HG02840 (cell line): ENCODE measurements around the gene PEAR1.

Experiments
- ATAC-seq: cut with Tn5 transposase; IDR thresholded peaks from one replicate; pipeline ENCODE4 v1.9.1; 2021; ENCODE audit warnings: mild to moderate bottlenecking, moderate library complexity, moderate number of reproducible peaks; ENCODE audit not compliant: unreplicated experiment, low FRiP score

The PEAR1 gene

DNA sequence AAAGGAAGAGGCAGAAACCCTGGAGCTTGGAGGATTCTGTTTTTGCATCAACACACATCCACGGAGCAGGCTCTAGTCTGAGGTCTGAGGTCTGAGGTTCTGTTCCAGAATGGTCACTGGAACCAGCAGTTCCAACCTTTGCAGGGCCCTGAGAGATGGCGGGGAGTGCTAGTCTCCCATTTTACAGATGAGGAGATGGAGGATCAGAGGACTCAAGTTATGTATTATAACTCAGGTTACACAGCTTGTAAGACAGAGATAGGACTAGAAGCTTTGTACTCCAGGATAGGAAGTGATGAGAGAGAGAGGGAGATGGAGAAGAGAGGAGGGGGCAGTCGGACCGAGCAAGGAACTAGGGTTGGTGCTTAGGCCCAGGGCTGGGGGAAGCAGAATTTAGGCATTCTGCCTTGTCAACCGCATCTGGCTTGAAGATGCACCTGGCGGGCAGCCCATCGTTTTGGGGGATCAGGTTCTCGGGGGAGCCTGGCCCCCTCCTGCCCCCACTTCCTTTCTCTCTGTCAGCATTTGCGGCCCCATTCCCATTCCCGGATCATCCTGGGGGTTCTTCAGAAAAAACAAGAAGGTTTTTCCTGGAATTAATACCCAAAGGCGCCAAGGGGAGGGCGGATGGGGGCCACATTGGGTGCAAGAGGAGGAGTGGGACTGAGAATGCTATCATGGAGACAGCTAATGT, 5.6 kb downstream of the PEAR1 start:
- no peak for ATAC-seq

DNA sequence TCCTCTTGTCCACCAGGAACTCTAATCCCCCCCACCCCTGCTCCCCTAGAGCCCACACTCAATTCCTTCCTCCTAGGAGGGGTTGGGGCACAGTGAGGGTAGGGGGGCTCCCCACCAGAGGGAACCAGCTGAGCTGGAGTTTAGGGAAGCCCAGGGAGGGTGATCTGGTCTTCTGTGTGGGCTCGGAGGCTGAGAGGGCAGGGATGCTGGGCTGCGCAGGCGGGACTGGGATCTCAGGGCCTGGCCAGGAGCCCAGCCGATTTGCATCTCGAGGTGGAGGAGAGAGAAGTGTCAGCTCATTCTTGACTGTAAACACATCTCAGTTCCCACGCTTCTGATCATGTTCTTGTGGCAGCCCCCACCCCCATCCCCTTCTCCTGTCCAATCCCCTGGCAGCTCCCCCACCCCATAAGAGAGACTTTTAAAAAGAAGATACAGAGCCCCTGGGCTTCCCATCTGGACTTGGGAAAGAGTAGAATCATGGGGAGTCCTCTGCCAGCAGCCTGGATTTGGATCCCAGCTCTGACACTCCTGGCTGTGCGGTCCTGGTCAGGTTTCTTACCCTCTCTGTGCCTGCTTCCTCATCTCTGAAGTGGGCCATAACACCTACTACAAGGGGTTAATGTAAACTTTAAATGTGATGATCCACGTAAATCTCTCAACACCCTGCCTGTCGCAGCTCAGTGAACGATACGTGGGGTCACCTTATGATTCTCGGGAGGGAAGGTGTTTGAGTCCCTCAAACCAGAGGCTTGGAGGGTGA, 6.6 kb downstream of the PEAR1 start:
- no peak for ATAC-seq

DNA sequence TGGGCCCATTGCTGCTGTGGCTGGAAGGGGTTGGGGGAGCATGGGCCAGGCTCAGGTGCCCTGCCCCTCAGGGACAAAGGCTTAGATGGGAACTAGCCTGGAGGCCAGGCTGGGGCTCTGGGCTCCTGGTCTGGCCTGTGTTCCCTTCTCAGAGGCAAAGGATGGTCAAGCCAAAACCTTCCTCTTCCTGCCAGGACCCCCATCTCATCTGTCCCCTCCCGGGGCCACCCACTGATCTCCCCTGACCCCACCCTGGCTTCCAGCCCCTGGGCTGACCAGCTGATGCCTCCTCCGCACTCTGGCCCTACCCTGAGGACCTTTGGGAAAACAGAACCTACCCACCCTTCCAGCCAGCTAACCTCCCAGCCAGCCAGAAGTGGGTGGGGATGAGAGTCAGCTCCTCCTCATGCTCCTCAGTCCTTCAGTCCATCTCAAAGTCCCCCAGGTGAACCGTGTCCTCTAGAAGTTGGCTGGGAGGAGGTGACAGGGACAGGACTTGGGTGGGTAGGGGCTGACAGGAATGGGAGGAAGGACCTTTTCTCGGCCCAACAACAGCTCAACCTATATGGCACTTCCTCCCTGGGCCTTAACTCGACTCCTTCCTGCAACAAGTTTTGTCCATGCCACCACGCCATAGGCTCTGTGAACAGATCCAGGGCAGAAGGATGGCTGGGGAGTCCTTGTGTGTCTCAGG, 7.5 kb downstream of the PEAR1 start:
- no peak for ATAC-seq

DNA sequence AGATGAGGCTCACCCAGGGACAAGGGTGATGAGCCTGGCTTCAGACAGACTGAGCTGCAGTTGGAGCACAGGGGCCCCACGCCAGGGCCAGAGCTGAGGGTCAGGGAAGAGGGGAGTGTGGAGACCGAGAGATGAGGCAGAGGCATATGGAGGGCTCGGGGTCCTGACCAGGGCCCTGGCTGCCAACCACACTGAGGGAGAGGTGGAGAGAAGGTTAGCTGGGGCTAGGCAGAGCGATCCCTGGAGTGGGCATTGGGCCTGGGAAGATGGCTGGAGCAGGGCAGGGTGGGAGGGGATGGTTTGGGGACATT, 8.0 kb downstream of the PEAR1 start:
- ATAC-seq = no peak

DNA sequence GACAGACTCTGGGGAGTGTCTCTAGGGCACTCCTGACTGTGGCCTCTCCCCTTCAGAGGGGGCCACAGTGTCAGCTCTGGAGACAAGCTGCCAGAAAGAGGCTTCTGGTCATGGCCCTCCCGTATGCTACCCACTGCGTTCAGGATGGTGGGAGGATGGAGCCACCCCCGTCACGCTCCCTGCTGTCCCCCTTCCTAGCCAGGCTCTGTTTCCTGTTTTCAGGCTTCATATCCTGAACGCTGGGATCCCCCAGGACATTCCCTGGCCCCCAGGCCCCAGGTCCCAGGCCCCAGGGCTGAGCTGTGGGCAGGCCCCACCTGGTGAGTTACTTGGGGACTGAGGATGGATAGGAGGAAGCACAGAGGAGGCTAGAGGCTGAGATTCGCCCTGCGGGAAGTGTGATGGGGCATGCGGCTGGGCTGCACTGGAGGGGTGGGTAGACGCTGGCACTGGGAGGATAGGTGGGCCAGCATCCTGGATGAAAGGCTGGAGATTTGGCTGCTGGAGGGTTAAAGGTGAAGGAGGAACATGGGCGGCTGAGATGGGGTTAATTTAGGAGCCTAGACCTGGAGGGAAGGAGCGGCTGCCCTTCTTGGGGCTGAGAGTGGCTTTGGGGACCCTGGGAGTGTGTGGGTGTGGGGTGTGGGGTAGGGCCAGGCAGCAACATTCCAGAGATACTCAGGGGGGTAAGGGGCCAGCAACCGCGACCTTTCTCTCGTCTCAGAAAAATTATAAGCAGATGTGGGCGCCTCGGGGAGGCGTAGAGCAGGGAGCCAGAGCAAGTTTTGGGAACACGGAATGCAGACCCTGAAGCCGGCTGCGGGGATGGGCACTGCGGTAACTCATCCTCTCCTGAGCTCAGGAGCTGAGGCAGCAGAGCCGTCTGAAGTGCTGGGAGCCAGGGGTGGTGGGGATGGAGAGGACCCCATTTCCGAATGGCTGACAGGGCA, 8.7 kb downstream of the PEAR1 start:
- ATAC-seq = no peak

DNA sequence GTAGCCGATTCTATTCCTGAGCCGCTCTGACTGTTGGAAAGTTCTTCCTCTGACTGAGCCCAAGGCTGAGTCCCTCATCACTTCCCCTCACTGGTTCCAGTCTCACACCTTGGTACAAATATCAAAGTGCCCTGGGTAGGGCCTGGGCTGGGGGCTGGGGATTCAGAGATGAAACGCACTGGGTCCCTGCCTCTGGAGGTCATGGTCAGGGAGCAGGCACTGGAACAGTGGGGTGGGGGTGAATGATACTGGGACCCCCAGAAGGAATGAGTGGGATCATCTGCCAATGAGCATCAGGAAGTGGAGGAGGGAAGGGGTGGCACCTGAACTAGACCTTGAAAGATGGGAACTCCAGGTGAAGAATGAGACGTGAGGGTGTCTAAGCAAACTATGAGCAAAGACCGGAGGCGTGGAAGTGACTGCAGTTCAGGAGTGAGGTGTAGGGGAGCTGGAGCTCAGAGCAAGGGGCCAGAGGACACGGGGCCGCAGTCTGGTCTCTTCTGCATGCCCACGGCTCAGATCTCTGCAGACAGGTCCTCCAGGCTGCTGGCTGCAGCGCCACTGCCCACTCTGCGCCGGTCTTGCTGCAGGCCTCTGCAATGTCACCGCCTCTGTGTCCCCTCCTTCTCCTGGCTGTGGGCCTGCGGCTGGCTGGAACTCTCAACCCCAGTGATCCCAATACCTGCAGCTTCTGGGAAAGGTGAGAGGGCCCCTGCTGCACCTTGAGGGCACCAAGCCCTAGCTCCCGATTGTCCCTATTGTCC, 10.0 kb downstream of the PEAR1 start:
- no peak for ATAC-seq

DNA sequence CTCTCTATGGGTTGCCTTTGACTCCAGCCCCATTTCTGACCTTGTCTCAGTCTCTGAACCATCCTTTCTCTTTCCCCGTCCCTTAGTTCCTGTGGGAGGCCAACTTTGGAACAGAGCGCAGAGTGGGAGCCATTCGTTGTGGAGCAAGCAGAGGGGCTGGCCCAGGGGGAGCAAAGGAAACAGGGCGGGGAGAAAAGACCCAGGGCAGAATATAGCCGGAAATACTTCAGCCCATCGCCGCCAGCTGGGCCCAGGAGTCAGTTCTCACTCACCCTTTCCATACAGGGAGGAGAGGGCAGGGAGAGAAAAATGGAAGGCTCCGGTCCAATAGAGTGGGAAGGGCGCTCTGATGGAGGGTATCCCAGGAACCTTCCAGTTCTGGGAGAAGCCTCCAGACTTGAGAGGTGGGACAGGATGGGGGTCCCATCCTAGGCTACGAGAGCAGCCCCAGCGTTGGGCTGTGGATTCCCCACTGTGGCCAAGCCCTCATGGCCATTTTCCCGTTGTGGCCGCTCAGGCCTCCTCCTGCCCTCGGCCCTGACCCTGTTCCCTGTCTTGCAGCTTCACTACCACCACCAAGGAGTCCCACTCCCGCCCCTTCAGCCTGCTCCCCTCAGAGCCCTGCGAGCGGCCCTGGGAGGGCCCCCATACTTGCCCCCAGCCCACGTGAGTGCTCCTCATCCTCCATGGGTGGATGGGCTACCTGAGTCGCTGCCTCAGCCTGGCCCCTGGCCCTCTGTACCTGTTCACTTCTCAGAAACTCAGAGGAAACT, 10.9 kb downstream of the PEAR1 start:
- ATAC-seq = no peak

DNA sequence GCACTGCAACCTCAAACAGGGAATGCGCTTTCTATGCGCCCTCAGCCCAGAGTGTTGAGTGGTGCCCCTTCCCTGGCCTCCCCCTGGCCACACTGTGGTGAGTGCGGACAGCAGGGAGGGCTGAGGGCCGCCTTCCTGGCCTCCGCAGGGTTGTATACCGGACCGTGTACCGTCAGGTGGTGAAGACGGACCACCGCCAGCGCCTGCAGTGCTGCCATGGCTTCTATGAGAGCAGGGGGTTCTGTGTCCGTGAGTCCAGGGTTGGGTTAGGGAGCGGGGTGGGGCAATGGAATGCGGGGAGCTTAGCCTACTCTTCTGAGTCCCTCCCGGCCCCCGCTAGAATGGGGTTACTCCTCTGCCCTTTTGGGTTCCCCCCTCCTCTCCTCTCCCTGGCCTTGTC, 11.7 kb downstream of the PEAR1 start:
- ATAC-seq = no peak

DNA sequence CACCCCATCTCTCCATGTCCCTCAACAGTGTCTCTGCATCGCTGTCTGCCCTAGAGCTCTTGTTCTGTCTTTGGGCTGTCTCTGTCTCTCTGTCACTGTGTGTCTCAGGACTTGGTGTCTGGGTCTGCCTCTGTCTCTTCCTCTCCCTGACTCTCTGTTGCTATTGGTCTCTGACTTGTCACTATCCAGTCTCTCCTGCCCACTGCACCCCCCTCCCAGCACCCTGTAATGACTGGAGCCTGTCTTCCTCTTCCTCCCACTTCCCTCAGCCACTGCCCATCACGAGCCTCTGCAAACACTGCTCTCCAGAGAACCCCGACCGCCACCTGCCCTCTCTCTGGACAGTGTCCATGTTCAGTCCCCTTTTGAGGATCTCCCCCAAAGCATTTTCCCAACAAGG, 12.1 kb downstream of the PEAR1 start:
- no peak for ATAC-seq

DNA sequence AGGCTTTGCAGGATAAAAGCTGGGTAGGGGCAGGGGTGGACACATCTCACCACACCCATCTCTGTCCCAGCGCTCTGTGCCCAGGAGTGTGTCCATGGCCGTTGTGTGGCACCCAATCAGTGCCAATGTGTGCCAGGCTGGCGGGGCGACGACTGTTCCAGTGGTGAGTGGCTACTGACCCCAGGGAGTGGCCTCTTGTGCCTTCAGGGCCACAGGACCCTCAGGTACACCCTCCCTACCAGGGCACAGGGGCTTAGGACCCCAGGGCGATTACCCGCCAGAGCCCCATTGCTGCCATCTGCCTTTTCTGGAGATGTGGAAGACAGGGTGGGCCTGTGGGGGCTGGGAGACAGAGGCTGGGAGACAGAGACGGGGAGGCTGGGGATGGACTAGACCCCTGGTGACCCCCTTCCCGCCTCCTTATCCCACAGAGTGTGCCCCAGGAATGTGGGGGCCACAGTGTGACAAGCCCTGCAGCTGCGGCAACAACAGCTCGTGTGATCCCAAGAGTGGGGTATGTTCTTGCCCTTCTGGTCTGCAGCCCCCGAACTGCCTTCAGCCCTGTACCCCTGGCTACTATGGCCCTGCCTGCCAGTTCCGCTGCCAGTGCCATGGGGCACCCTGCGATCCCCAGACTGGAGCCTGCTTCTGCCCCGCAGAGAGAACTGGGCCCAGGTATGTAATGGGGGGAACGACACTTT, 12.8 kb downstream of the PEAR1 start:
- no peak for ATAC-seq

DNA sequence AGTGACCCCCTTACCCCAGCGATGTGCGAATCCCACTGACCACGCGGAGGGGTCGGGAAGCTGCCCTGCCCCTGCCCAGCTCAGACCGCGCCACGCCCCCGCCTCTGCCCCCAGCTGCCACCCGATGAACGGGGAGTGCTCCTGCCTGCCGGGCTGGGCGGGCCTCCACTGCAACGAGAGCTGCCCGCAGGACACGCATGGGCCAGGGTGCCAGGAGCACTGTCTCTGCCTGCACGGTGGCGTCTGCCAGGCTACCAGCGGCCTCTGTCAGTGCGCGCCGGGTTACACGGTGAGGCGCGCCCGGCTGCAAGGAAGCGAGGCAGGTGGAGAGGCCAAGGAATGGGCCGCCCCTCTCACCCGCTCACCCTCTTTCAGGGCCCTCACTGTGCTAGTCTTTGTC, 15.0 kb downstream of the PEAR1 start:
- no peak for ATAC-seq

DNA sequence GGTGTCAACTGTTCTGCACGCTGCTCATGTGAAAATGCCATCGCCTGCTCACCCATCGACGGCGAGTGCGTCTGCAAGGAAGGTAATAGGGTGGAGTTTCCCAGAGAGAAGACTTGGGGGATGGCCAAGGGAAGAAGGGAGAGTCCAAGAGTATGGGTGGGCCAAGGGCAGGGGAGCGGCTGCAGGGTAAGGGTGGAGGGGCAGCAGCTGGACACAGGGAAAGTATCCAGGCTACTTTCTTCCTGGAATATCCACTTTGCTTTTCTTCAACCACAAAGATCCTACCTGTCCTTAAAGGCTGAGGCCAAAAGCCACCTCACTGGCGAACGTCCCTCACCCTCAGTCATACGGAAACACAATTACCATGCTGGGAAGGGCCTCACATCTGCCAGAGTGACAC, 15.4 kb downstream of the PEAR1 start:
- ATAC-seq = no peak

DNA sequence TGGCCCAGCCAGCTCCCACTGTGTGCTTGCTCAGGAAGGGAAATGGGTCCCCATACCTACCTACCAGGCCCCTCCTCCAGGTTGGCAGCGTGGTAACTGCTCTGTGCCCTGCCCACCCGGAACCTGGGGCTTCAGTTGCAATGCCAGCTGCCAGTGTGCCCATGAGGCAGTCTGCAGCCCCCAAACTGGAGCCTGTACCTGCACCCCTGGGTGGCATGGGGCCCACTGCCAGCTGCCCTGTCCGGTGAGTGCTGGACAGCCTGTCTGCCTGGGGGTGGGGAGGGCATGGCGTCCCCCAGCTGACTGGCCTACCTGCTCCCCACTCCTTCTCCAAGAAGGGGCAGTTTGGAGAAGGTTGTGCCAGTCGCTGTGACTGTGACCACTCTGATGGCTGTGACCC, 16.2 kb downstream of the PEAR1 start:
- no peak for ATAC-seq

DNA sequence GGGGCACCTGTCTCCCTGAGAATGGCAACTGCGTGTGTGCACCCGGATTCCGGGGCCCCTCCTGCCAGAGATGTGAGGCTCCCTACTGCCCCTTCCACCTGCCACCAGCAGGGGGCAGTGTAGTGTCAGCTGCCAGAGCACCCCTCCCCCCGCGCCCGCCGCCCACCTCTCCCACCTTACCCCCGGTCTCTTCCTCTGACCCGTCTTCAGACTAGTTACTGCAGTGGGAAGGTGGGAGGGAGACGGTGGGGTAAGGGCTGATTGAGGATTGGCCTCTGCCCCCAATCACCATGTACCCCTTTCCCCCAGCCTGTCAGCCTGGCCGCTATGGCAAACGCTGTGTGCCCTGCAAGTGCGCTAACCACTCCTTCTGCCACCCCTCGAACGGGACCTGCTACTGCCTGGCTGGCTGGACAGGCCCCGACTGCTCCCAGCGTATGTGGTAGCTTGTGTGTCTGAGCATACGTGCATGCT, 16.8 kb downstream of the PEAR1 start:
- no peak for ATAC-seq

DNA sequence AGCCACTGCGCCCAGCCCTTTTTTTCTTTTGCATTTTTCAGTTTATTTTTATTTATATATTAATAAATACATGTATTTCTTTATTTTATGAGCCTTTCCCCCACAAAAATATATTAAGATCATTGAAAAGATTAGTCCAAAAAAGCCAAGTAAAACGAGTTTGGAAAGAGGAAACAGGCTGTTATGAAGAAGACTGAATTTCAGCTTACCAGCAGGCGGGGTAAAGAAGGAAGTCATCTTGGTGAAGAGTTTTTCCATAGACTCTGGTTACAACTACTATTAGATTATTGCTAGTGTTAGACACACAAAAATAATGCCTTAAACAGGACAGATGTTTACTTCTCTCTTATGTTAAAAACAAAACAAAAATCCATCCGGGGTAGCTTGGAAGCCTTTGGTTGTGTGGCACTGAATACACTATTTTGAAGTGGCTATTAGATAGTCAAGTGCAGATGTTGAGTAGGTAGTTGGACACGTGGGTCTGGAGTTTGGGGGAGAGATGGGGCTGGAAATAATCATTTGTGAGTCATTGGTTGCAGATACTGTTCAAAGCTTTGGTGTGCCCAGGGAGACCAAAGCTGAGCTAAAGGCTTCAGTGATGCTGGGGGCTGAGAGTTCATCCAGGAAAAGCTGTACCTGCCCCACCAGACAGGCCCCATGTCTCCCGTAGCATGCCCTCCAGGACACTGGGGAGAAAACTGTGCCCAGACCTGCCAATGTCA, 18.2 kb downstream of the PEAR1 start:
- no peak for ATAC-seq

DNA sequence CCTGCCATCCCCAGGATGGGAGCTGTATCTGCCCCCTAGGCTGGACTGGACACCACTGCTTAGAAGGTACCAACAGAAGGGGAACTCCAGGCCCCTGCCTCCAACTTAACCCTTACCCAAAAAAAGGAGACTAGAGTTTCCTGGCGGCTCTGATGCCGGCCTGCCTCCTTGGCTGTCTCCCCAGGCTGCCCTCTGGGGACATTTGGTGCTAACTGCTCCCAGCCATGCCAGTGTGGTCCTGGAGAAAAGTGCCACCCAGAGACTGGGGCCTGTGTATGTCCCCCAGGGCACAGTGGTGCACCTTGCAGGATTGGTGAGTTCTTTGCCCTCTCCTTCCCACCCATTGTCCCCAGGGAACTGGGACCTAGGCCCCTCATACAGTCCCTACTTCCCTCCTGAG, 18.8 kb downstream of the PEAR1 start:
- no peak for ATAC-seq

DNA sequence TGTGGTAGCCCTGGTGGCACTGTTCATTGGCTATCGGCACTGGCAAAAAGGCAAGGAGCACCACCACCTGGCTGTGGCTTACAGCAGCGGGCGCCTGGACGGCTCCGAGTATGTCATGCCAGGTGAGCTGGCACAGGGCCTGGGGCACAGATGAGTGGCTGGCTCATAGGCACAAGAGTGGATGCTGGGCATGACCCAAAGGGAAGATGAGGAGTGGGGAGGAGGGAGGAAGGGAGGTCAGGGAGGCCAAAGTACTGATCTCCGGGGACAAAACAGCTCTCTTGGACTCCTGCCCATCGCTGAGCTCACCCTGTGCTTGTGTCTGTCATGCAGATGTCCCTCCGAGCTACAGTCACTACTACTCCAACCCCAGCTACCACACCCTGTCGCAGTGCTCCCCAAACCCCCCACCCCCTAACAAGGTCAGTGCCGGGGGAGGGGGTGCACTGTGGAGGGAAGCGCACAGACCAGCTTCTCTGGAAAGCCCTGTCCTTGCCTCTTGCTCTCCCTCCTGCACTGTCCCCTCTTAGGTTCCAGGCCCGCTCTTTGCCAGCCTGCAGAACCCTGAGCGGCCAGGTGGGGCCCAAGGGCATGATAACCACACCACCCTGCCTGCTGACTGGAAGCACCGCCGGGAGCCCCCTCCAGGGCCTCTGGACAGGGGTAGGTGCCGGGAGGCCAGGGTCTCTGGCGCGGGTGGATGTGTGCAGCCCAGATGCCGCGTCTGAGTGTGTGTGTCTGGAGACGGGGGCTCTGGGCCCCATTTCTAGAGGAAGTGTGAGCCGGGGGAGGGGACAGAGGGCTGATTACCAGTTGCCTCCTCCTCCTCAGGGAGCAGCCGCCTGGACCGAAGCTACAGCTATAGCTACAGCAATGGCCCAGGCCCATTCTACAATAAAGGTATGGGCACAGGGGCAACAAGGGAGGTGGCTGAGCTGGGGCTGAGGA, 19.6 kb downstream of the PEAR1 start:
- no peak for ATAC-seq
